K562 (cell line): ENCODE measurements around the gene NT5C. TPM values are rescaled to one million over a fixed set of nuclear protein-coding genes. Genes with fewer than 3 reads are reported as not detected.

Source experiments
- CBFA2T2 ChIP-seq: fragments of 450-650 bp; conservative IDR thresholded peaks from 2 replicates; pipeline ENCODE4 v1.6.1; 2017; ENCODE audit warnings: mild to moderate bottlenecking
- DMBX1 ChIP-seq: fragments of 250-450 bp; sonication (Bioruptor Pico); IDR thresholded peaks from 2 replicates; pipeline ENCODE4 v1.8.0; 2022; ENCODE audit warnings: inconsistent platforms, mild to moderate bottlenecking, moderate library complexity, borderline replicate concordance
- E2F5 ChIP-seq: sonication (generic); formaldehyde crosslinking; IDR thresholded peaks from 2 replicates; pipeline ENCODE4 v1.8.0; 2022; ENCODE audit warnings: mild to moderate bottlenecking, missing genetic modification reagents
- ETS2 ChIP-seq: IDR thresholded peaks from 2 replicates; pipeline ENCODE4 v1.6.1; 2016; ENCODE audit warnings: borderline replicate concordance, missing genetic modification characterization, mild to moderate bottlenecking, moderate library complexity, missing compliant biosample characterization; ENCODE audit not compliant: poor library complexity, severe bottlenecking
- FOXM1 ChIP-seq, 2 experiments: fragments of 450-650 bp in 1 of 2; sonication (generic) in 1 of 2; formaldehyde crosslinking in 1 of 2; IDR thresholded peaks; 2 replicates each; pipeline versions ENCODE4 v1.6.1 to v1.9.0; 2017 to 2022; ENCODE audit warnings: low read depth in 2 of 2, mild to moderate bottlenecking in 2 of 2, missing genetic modification reagents in 1 of 2, moderate library complexity in 1 of 2
- KAT2B ChIP-seq: IDR thresholded peaks from one replicate; pipeline ENCODE4 v1.6.1; 2012; ENCODE audit warnings: low read depth, mild to moderate bottlenecking, control low read depth, inconsistent platforms, low read length, moderate library complexity
- MIER1 ChIP-seq: fragments of 450-650 bp; IDR thresholded peaks from 2 replicates; pipeline ENCODE4 v1.6.1; 2016; ENCODE audit warnings: antibody characterized with exemption, mild to moderate bottlenecking, low read depth
- RBBP5 ChIP-seq: fragments of 200-600 bp; sonication (generic); IDR thresholded peaks from 2 replicates; pipeline ENCODE4 v1.6.1; 2012; ENCODE audit warnings: borderline replicate concordance, mild to moderate bottlenecking, low read length, control low read depth, inconsistent platforms; ENCODE audit not compliant: insufficient read depth, poor library complexity, severe bottlenecking
- RBM22 ChIP-seq: fragments of 200-400 bp; formaldehyde crosslinking; IDR thresholded peaks from 2 replicates; pipeline ENCODE4 v1.6.1; 2018; ENCODE audit warnings: low read length, low read depth; ENCODE audit not compliant: poor library complexity, severe bottlenecking
- SAFB ChIP-seq: fragments of 200-400 bp; formaldehyde crosslinking; IDR thresholded peaks from 2 replicates; pipeline ENCODE4 v1.6.1; 2017; ENCODE audit warnings: low read depth, low read length, borderline replicate concordance
- SMARCA4 ChIP-seq: fragments of 450-650 bp; IDR thresholded peaks from 2 replicates; pipeline ENCODE4 v1.6.1; 2016
- SRSF3 ChIP-seq: fragments of 200-400 bp; formaldehyde crosslinking; IDR thresholded peaks from 2 replicates; pipeline ENCODE4 v1.6.1; 2016; ENCODE audit warnings: mild to moderate bottlenecking, low read length, moderate library complexity; ENCODE audit not compliant: insufficient read depth
- ZBTB26 ChIP-seq: fragments of 450-650 bp; formaldehyde crosslinking; IDR thresholded peaks from 2 replicates; pipeline ENCODE4 v1.4.0; 2022; ENCODE audit warnings: missing genetic modification characterization
- ZNF140 ChIP-seq: fragments of 250-450 bp; sonication (Bioruptor Pico); IDR thresholded peaks from 2 replicates; pipeline ENCODE4 v1.8.0; 2021; ENCODE audit warnings: moderate library complexity, mild to moderate bottlenecking, inconsistent platforms
- polyA plus RNA-seq, 8 experiments: library from polyadenylated mRNA; depleted of rRNA in 4 of 8; stranded (reverse) in 5 of 8; unstranded in 3 of 8; fragments of >200 nt; fragmentation: Nextera tagmentation in 2 of 8; fragmentation: Illumina TruSeq in 1 of 8; extraction: Ambion mirVana in 2 of 8; extraction: Trizol in 1 of 8; gene quantifications; 2 replicates each; pipeline versions ENCODE4 v1.2.1 to v1.2.3, GENCODE V29; 2011 to 2014; ENCODE audit warnings: inconsistent platforms in 1 of 8, missing spikeins in 1 of 8
- total RNA-seq, 7 experiments: library from RNA; depleted of rRNA in 6 of 7; stranded (reverse); fragments of >200 nt in 6 of 7; fragmentation: Illumina TruSeq in 2 of 7; extraction: Trizol in 2 of 7; gene quantifications; 2 replicates each; pipeline versions ENCODE4 v1.2.1 to v1.2.3, GENCODE V29; 2011 to 2021; ENCODE audit warnings: low replicate concordance in 1 of 7
- TF ChIP-seq, protein P1 (sequence below): IDR thresholded peaks from 2 replicates; pipeline ENCODE4 v1.6.1; 2014; ENCODE audit warnings: antibody characterized with exemption
- TF ChIP-seq, protein P2 (sequence below): fragments of 450-650 bp; IDR thresholded peaks from one replicate; pipeline ENCODE4 v1.6.1; 2018; ENCODE audit warnings: mild to moderate bottlenecking, moderate library complexity; ENCODE audit not compliant: partially characterized antibody
- TF ChIP-seq, protein P3 (sequence below): fragments of 450-650 bp; IDR thresholded peaks from 2 replicates; pipeline ENCODE4 v1.6.1; 2017; ENCODE audit warnings: antibody characterized with exemption, mild to moderate bottlenecking

Gene NT5C
- total and polyA plus RNA-seq, 9 of the 15 experiments (the other 6 are each of a cell fraction or from before 2014, with no cell fraction given): 2.9 to 205 (median 45.0) TPM

DNA sequence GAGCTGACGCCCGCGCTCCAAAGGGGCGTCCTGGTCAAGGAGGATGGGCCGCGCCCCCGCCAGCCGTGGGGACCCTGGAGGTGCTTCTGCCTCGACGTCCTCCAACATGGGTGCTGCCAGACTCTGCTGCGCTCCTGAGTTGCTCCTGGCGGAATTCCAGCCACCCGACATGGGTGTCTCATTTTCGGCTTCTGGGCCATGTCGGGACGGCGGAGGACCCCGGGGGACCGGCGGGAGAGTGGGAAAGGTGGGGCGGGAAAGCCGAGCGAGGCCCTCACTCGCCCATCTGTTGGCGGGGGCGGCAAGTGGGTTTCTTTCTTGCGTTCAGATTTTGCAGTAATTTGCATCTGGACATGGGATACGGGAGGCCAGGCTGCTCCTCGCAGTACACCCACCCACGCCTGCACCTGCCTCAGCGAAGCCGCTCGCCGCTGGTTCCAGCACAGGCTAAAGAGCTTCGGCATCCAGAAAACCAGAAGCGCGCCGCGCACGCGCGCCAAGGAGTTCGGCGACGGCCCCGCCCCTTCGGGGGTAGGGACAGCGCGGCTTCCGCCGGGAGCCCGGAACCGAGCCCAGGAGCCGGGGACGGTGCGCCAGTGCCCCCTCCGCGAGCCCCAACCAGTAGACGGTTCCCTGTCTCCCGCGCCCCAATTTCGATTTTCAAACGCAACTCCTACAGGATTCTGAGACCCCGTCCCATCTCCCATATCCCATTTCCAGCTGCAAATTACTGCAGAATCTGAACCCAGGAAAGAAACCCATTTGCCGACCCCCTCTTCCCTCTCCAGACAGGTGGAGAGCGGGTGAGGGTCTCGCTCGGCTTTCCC, 21.9 kb downstream of the NT5C start, which contains the start of gene ARMC7 (continued):
- TF ChIP-seq, protein P1, sequence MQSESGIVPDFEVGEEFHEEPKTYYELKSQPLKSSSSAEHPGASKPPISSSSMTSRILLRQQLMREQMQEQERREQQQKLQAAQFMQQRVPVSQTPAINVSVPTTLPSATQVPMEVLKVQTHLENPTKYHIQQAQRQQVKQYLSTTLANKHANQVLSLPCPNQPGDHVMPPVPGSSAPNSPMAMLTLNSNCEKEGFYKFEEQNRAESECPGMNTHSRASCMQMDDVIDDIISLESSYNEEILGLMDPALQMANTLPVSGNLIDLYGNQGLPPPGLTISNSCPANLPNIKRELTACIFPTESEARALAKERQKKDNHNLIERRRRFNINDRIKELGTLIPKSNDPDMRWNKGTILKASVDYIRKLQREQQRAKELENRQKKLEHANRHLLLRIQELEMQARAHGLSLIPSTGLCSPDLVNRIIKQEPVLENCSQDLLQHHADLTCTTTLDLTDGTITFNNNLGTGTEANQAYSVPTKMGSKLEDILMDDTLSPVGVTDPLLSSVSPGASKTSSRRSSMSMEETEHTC: no peak
- TF ChIP-seq SMARCA4 (no peak), MIER1 (no peak), ZNF140 (no peak), SRSF3 (no peak), RBBP5 (peak; percentile 36), CBFA2T2 (no peak), ZBTB26 (CRISPR knock-in tag) (no peak), SAFB (no peak), KAT2B (no peak), ETS2 (tag) (no peak), DMBX1 (CRISPR knock-in tag) (no peak), RBM22 (no peak), E2F5 (CRISPR knock-in tag) (no peak), FOXM1 (IDR thresholded peaks at IDR 0.05; ENCODE audit: low read depth) (no peak), FOXM1 (CRISPR knock-in tag; IDR thresholded peaks at IDR 0.05; ENCODE audit: low read depth) (0 out of 2 replicates have a peak, but pooled peaks have one; percentile 21)
- TF ChIP-seq, protein P2, sequence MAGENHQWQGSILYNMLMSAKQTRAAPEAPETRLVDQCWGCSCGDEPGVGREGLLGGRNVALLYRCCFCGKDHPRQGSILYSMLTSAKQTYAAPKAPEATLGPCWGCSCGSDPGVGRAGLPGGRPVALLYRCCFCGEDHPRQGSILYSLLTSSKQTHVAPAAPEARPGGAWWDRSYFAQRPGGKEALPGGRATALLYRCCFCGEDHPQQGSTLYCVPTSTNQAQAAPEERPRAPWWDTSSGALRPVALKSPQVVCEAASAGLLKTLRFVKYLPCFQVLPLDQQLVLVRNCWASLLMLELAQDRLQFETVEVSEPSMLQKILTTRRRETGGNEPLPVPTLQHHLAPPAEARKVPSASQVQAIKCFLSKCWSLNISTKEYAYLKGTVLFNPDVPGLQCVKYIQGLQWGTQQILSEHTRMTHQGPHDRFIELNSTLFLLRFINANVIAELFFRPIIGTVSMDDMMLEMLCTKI: no peak
- TF ChIP-seq, protein P3, sequence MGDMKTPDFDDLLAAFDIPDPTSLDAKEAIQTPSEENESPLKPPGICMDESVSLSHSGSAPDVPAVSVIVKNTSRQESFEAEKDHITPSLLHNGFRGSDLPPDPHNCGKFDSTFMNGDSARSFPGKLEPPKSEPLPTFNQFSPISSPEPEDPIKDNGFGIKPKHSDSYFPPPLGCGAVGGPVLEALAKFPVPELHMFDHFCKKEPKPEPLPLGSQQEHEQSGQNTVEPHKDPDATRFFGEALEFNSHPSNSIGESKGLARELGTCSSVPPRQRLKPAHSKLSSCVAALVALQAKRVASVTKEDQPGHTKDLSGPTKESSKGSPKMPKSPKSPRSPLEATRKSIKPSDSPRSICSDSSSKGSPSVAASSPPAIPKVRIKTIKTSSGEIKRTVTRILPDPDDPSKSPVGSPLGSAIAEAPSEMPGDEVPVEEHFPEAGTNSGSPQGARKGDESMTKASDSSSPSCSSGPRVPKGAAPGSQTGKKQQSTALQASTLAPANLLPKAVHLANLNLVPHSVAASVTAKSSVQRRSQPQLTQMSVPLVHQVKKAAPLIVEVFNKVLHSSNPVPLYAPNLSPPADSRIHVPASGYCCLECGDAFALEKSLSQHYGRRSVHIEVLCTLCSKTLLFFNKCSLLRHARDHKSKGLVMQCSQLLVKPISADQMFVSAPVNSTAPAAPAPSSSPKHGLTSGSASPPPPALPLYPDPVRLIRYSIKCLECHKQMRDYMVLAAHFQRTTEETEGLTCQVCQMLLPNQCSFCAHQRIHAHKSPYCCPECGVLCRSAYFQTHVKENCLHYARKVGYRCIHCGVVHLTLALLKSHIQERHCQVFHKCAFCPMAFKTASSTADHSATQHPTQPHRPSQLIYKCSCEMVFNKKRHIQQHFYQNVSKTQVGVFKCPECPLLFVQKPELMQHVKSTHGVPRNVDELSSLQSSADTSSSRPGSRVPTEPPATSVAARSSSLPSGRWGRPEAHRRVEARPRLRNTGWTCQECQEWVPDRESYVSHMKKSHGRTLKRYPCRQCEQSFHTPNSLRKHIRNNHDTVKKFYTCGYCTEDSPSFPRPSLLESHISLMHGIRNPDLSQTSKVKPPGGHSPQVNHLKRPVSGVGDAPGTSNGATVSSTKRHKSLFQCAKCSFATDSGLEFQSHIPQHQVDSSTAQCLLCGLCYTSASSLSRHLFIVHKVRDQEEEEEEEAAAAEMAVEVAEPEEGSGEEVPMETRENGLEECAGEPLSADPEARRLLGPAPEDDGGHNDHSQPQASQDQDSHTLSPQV: no peak
